ENCODE data around the gene KAZN. TPM values are rescaled to one million over a fixed set of nuclear protein-coding genes. Genes with fewer than 3 reads are reported as not detected.

The KAZN gene
- total RNA-seq, 1 donor from 2014 or later, result 11.6 TPM

- TF ChIP-seq CTCF (conservative IDR thresholded peaks at IDR 0.05), result no peak
- no peaks in the 10 kb centered on the region for H3K36me3 Mint-ChIP-seq (ENCODE audit: low read depth)
- no peaks in the 10 kb centered on the region for H3K9me3 Mint-ChIP-seq
- H3K4me1 Mint-ChIP-seq, result peaks cover 3% of the 10 kb centered on the region
- no peak overlapping the region for H3K27ac Mint-ChIP-seq (ENCODE audit: unreplicated experiment)
- H3K4me3 Mint-ChIP-seq, result no peak overlapping the region
- peaks cover 23% of the 10 kb centered on the region for H3K27me3 Mint-ChIP-seq (ENCODE audit: low read depth)
- DNase-seq (ENCODE audit: low read depth, low spot score), result no peak
Observed at GRCh38 chr1:14919751-14920150, 321.3 kb downstream of the KAZN start.

- Mint-ChIP-seq H3K36me3 (ENCODE audit: low read depth) (no peaks in the 10 kb centered on the region), H3K9me3 (no peaks in the 10 kb centered on the region), H3K4me1 (peaks cover 6% of the 10 kb centered on the region), H3K27me3 (ENCODE audit: low read depth) (peaks cover 36% of the 10 kb centered on the region), H3K4me3 (no peak overlapping the region), H3K27ac (ENCODE audit: unreplicated experiment) (no peak overlapping the region)
- no peak for TF ChIP-seq CTCF (conservative IDR thresholded peaks at IDR 0.05)
- no peak for DNase-seq (ENCODE audit: low read depth, low spot score)
Observed at GRCh38 chr1:14921057-14921456, 322.6 kb downstream of the KAZN start.

GRCh38 chr1:14922942-14923726, 324.6 kb downstream of the KAZN start:
- H3K4me3 Mint-ChIP-seq, result peak overlapping the region; percentile 85
- H3K9me3 Mint-ChIP-seq, result no peaks in the 10 kb centered on the region
- DNase-seq (ENCODE audit: low read depth, low spot score), result no peak
- no peaks in the 10 kb centered on the region for H3K36me3 Mint-ChIP-seq (ENCODE audit: low read depth)
- H3K27me3 Mint-ChIP-seq (ENCODE audit: low read depth), result peaks cover 56% of the 10 kb centered on the region
- peaks cover 12% of the 10 kb centered on the region for H3K4me1 Mint-ChIP-seq
- H3K27ac Mint-ChIP-seq (ENCODE audit: unreplicated experiment), result no peak overlapping the region
- no peak for TF ChIP-seq CTCF (conservative IDR thresholded peaks at IDR 0.05)

GRCh38 chr1:14923727-14924452, 325.4 kb downstream of the KAZN start:
- Mint-ChIP-seq H3K4me3 (peak overlapping the region; percentile 85), H3K9me3 (no peaks in the 10 kb centered on the region), H3K4me1 (peaks cover 12% of the 10 kb centered on the region), H3K36me3 (ENCODE audit: low read depth) (no peaks in the 10 kb centered on the region), H3K27me3 (ENCODE audit: low read depth) (peaks cover 58% of the 10 kb centered on the region), H3K27ac (ENCODE audit: unreplicated experiment) (no peak overlapping the region)
- DNase-seq (ENCODE audit: low read depth, low spot score), result peak; percentile 32
- TF ChIP-seq CTCF (conservative IDR thresholded peaks at IDR 0.05), result no peak

- no peak for TF ChIP-seq CTCF (conservative IDR thresholded peaks at IDR 0.05)
- Mint-ChIP-seq H3K36me3 (ENCODE audit: low read depth) (no peaks in the 10 kb centered on the region), H3K27me3 (ENCODE audit: low read depth) (peaks cover 60% of the 10 kb centered on the region), H3K9me3 (no peaks in the 10 kb centered on the region), H3K27ac (ENCODE audit: unreplicated experiment) (no peak overlapping the region), H3K4me3 (peak overlapping the region; percentile 31), H3K4me1 (peaks cover 12% of the 10 kb centered on the region)
- DNase-seq (ENCODE audit: low read depth, low spot score), result peak; percentile 23
Observed at GRCh38 chr1:14924455-14925331, 326.2 kb downstream of the KAZN start.

Measured in neural crest cell (in vitro differentiated cells).